Stimulated activated CD4-positive, alpha-beta T cell treated with anti-CD3 and anti-CD28 coated beads, Interleukin-15, amount 100 ng/mL, for 24 hours (primary cell): ENCODE measurements around the gene SH2D3C.

Experiments used
- DNase-seq: peaks from one replicate; pipeline ENCODE4 v3.0.0-alpha.2; 2020

SH2D3C gene

DNA sequence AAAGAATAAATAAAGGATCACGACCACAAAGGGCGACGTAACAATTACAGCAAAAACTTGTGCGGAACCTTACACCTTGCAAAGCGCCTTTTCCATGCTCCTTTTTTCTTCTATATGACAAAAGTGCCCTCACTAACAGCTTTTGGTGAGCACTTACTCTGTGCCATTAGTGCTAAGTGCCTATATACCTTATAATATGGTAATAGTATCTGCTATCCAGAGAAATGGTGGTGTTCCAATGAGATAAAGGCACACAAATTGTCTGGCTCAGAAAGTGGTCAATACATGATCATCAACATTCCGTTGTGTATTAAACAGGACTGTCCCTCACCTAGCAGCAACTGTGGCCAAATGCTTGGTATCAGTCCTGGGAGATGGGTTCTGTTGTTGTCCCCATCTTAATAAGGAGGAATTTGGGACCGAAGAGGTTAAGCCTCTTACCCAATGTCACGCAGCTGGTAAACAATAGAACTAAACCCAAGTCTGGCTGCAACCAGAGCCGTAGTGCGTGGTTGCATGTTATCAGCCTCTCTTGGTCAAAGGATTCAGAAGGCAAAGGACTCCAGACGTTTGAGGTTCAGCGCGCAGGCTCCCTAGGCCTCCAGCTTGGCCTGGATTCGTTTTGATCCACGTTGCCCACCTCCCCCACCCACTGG lies 42.8 kb downstream of the SH2D3C start:
- no peak for DNase-seq

DNA sequence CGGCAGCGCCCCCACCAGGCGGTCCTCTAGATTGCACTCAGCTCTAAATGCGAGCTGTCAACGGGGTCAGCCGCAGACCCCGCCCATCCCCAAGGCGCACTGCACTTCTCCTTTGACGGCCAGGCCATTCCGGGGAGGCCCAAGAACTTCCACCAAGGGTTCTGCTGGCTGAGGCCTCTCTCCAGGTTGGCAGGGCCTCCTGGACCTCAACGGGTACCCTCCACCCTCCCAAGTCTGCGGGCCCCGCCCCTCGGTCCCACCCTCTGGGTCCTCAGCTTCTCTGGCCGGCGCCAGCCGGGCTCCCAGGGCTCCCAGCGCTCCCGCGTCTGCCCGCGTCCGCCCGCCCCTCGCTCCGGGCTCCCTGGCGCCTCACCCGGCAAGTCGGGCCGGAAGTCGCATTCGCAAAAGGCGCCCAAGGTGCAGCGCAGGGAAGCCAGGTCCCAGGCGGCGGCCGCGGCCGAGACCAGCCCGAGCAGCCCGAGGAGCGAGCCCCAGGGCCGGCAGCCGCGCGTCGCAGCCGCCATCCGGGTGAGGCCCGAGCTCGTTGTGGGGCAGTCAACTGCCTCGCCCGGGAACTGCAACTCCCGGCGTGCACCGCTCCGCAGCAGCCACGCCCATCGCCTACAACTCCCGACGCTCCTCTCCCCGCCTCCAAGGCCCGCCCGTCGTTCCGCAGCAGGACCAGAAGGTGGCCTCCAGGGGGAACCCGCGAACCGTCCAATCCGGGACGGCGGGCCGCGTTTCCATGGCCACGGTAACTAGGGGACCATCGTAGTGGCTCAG lies 43.5 kb downstream of the SH2D3C start, which contains the start of gene TOR2A:
TSS of gene TOR2A (minus strand) at position 548 of the 783 bp plus-strand sequence. CDS start at position 524, 24 bp downstream.
- DNase-seq = peak; percentile 99

DNA sequence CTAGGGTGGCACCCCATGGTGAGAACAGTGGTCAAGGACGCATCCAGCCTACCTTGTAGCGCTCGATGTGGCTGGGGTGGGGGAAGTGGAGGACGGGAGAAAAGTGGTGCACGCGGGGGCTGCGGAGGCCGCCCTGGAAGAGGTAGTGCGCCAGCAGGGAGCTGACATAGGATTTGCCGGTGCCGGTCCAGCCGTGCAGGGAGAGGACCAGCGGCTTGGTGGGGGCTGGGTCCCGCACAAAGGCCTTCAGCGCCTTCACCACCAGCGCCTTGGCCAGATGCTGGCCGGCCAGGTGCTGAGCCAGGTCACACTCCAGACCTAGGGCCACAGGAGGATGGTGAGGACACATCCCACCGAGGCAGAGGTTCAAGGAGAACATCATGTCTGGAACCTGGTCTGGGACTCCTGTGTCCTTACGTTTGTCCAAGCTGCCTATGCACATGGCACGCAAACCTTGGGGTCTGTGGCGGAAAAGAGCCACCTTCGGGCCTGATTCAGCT lies 44.2 kb downstream of the SH2D3C start:
- no peak for DNase-seq

DNA sequence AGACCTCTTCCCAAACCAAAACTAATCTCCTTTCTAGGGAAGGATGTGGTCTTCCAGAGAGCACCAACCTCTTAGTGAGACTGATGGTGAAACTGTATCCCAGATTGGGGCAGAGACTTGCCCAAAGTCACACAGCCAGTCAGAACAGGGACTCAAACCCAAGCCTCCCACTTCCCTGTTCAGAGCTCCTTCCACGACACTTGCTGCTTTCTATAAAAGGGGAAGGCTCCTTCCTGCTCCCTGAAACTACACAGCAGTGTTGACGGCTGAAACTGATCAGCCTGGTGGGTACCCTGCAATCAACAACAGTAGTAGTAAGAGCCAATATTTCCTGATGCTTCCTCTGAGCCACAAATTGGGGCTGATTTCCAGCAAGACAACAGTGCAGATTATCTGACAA lies 44.9 kb downstream of the SH2D3C start:
- DNase-seq = no peak

DNA sequence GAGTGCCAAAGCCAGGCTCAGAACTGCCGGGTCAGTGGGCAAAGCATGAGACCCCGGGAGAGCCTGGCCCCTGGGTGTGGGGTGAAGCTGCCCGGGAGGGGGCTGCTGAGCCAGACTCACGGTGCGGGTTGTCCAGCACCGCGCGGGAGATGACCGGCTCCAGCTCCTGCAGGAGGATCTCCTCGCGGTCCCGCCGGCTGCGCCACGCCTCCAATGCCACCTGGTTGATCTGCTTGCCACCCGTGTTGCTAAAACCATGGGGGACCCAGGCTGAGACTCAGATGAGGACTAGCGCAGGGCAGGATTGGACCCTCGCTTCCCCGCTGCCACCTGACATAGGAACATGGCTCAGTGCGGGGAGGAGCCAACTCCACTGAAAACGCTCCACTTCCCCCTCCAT lies 46.0 kb downstream of the SH2D3C start:
- no peak for DNase-seq

DNA sequence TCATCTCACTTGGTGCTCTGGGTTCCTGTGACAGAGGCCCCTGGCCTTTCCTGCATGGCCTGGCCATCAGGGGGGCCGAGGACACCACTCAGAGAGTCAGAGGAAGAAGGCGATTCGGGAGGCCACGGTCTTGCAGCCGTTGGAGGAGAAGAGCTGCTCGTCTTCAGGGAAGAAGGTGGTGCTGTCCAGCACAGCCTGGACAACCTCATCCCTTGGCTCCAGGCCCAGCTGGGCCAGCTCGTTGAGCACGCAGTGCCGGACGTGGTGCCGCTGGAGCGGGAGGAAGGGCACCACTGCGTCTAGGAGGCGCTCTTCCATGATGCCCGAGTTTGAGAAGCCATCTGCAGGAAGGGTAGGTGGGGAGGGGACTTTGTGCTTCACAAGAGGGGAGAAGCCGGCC lies 46.5 kb downstream of the SH2D3C start:
- DNase-seq = no peak

DNA sequence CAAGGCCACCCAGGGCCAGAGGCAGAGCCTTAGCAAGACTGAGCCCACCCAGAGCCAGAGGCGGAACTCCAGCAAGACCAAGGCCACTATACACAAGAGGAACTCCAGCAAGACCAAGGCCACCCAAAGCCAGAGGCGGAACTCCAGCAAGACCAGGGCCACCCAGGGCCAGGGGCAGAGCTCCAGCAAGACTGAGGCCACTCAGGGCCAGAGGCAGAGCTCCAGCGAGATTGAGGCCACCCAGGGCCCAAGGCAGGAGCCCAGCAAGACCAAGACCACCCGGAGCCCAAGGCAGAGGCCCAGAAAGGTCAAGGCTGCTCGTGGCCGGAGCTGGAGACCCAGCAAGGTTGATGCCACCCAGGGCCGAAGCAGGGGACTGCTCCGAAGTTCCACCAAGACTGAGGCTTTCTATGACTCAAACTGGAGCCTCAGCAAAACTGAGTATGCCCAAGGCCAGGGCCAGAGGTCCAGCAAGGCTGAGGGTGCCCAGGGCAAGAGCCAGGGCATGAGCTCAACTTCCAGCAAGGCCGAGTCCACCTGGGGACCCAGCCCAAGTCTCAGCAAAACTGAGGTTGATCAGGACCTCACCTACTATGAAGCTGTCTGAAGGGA lies 47.6 kb downstream of the SH2D3C start:
- no peak for DNase-seq

DNA sequence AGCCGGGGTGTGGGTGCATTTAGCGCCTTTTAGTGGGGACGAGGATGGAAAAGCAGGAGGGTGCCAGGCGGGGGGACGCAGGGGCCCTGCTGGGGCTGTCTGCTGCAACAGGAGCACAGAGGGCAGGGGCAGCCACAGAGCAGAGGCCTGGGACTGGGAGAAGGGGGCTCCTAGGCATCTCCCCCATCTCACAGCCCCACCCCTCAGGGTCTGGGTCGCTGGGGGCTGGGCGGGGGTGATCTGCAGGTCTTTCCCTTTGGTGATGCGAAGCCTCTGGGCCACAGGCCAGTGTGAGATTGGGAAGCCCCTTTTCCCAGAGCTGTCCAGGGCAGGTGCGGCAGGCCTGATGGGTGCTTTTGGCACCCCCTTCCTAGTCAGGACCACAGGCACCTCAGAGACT lies 48.2 kb downstream of the SH2D3C start:
- DNase-seq = no peak

DNA sequence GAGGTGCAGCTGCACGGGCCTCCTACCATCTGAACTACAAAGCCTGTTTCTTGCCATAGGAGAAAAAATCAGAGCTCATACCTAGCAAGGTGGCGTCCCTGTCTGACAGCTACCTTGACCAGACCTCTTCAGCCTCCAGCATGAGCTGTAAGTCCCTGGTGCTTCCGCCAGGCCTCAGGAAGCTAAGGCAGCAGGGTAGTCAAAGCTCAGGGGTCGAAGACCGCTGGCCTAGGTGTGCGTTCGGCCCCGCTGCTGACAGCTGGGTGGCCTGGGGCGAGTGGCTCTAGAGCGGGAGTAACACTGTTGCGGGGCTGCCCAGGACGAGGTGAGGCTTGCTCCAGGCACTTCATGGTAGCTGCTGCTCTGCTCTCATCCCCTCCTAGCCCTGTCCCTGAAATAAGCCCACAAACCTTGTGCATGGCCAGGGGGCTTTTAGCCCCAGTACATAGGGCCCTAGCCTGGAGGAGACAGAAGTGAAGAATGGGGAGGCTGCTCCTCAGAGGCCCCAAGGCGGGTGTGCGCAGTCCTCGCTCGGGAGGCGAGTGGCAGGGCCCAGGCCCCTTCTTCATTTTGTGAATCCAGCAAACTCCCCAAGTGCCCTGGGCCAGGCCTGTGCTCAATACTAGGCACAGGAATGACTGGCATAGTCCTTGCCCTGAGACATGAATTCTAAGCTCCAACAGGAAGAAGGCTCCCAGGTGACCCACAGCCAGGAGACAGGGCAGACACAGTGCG lies 48.8 kb downstream of the SH2D3C start:
- DNase-seq = no peak

DNA sequence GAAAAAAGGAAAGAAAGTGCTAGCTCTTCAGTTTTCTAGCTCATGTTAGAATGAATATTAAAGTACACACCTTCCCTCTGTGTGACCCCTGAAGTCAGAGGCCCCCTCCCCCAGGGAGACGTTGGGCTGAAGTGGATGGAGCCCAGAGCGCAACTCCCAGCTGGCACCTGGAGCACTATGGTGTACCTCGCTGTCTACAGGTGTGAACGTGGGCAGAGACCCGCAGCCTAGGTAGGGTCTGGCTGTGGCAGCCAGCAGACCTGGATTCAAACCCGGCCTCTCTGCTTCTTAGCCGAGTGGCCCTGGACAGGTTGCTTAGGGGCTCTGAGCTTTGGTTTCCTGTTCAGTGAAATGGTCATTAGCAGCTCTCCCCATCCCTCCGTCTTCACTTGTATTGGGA lies 49.7 kb downstream of the SH2D3C start:
- DNase-seq = no peak

DNA sequence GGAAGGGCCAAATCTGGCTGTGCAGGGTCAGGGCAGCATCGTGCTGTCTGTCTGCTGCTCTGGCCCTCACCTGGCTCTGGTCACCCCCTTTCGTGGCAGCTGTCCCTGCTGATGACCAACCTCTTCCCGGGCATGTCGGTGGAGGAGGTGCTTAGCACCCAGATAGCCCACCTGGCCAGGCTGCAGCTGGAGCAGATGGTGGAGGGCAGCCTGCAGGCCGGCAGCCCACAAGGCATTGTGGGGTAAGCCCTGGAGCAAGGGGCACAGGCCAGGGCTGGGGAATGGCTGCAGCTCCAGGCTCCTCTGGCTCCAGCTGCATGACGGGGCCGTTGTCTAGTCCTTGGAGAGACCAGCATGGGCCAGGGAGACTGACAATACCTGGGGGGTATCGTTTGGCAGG lies 51.6 kb downstream of the SH2D3C start:
- no peak for DNase-seq

DNA sequence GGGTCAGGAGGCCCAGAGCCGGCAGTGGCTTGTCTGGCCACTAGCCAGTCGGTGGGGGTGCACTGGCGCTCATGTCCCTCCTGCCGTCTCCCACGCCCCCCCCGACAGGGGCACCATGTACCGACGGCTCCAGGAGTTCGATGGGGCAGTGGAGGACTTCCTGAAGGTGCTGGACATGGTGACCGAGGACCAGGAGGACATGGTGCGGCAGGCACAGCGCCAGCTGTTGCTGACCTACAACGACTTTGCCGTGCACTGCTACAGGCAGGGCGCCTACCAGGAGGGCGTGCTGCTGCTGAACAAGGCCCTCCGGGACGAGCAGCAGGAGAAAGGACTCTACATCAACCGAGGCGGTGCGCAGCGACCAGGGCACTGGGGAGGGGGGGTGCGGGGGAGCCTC lies 54.5 kb downstream of the SH2D3C start:
- DNase-seq = no peak

DNA sequence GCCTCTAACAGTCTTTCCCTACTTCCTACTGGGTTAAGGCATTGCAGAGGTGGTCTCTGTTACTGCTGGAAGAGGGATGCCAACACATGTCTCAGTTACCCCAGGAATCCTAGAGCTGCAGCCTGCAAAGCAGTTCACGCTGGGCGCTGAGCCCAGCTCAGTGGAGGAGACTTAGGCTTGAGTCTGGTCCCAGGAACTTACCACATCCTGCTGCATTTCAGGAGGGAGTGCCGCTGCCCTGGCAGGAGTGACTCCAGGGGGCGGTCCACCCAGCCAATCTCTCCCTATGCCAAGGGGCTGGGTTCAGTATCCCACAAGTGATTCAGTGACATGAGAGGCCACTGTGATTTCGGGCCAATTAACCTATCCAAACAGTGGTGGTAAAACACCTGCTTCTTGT lies 55.0 kb downstream of the SH2D3C start:
- no peak for DNase-seq

DNA sequence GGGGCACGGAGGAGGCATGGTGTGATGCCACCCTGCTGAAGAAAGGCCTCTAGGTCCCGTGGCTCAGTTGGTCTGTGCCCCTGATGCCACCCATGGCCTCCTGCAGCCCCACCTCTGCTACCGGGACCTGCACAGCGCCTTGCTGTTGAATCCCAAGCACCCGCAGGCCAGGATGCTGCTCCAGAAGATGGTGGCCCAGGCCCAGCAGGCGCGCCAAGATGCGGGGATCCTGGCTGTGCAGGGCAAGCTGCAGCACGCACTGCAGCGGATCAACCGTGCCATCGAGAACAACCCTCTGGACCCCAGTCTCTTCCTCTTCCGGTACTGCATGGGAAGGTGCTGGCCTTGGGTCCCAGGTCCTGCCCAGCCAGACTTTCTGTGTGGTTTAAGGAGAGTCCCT lies 55.5 kb downstream of the SH2D3C start:
- DNase-seq = no peak

DNA sequence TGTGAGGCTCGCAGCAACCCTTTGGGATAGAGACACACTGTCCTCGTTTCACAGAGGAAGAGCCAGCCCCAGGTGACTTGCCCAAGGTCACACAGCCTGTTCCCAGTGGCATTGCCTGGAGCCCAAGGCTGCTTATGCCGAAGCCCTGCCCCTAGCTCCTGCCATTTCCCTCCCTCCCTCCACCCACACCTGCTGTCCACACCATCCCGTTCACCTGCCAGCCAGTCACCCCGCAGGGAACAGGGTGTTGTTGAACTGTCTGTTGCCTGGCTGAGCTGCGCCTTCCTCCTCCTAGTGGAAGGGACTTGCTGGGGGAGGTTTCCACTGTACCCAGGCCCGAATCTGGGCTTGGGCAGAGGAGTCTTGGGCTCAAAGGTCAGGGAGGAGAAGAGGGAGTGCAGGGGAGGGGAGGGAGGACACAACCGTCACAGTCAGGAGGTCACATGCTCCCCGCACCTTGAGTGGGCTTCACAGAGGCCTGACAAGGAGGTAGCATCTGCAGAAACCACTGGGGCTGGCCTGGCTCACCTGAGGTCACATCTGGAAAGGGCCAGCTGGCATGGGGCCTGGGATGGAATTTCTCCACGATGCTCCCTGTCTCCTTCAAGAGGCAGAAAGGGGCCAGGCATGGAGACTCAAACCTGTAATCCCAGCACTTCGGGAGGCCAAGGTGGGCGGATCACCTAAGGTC lies 56.3 kb downstream of the SH2D3C start:
- DNase-seq = no peak

DNA sequence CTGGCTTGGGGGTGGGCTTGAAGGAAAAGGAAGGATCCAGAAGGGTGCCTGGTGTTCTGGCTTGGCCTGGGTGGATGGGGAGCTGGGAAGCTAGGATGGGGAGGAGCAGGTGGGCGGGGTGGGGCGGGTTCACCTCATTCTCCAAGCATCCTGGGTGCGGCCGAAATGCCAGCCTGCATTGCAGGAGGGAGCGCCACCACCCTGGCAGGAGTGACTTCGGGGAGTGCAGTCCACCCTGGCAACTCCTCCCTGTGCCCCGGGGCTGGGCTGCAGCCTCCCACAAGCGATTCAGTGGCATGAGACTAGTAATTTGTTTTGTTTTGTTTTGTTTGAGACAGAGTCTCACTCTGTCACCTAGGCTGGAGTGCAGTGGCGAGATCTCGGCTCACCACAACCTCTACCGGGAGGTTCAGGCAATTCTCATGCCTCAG lies 57.1 kb downstream of the SH2D3C start:
- no peak for DNase-seq

DNA sequence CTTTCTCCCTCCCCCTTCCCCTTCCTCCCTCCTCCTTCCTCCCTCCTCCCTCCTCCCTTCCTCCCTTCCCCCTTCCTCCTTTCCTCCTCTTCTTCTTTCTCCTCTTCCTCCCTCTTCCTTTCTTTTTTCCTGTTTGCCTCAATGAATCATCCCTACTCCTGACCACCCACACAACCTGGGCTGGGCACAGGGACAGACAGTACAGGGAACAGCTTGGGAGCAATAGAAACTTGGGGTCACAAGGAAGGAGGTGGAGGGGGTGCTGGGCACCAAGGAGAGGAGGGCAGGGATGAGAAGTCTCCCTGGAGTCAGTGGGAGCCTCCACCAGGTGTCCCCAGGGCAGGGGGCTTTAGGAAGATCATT lies 57.6 kb downstream of the SH2D3C start:
- DNase-seq = no peak

DNA sequence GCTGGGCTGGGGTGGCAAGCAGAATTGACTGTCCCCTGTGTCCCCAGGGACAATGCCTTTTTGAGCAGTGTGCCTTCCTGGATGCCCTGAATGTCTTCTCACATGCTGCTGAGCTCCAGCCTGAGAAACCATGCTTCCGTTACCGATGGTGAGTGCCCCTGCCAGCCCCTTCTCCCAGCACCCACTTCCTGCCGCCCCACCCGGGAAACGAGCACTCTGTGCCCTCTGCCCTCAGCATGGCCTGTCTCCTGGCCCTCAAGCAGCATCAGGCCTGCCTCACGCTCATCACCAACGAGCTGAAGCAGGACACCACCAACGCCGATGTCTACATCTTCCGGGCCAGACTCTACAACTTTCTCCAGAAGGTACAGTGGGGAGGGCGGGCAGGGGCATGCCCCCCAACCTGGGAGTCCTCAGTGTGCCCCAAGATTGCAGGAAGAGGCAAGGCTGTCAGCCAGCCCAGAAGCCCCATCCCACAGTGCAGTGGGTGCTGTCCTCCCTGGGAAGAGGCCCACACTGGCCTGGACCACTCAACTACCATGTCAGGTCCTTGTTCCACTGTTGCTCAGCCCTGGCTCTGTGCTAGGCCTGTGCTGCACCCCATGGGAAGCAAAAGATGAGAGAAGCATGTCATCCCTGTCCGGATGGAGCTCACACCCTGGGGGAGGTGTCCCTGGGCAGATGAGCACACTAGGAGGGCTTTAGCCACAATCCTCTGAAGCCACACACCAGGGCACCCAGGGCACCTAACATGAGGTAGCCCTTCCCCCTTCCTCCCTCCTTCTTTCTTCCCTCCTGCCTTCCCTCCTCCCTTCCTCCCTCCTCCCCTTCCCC lies 58.2 kb downstream of the SH2D3C start:
- DNase-seq = no peak

DNA sequence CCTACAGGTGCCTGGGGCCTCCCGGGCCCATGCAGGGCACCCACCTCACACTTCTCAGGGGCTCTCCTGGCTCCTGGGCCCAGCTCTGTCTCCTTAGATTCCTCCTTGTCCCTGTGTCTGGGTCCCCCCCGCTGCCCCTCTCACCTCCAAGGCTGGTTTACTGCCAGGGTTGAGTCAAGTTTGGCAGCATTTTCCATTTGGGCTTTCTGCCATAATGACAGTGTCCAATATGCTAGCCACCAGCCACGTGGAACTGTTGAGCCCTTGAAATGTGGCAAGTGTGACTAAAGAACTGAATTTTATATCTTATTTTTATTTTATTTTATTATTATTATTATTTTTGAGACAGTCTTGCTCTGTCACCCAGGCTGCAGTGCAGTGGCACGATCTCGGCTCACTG lies 60.7 kb downstream of the SH2D3C start:
- DNase-seq = no peak

DNA sequence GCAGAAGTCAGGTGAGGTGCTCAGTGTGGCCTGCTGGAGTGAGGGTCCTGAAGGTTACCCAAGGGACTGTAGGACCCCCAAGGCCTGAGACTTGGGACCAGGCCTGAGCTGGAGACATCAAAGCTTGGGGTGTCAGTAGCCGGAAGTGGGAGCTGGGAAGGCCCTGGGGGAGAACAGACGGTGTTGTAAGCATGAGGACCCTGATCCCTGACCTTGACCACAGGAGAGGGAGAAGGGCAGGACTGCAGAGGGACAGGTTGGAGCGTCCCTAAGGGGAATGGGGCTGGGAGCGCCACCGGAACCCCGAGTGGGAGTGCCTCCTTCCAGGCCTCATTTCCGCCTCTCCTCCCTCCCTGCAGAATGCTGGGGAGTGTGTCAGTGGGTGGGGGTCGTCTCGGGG lies 62.1 kb downstream of the SH2D3C start:
- no peak for DNase-seq

DNA sequence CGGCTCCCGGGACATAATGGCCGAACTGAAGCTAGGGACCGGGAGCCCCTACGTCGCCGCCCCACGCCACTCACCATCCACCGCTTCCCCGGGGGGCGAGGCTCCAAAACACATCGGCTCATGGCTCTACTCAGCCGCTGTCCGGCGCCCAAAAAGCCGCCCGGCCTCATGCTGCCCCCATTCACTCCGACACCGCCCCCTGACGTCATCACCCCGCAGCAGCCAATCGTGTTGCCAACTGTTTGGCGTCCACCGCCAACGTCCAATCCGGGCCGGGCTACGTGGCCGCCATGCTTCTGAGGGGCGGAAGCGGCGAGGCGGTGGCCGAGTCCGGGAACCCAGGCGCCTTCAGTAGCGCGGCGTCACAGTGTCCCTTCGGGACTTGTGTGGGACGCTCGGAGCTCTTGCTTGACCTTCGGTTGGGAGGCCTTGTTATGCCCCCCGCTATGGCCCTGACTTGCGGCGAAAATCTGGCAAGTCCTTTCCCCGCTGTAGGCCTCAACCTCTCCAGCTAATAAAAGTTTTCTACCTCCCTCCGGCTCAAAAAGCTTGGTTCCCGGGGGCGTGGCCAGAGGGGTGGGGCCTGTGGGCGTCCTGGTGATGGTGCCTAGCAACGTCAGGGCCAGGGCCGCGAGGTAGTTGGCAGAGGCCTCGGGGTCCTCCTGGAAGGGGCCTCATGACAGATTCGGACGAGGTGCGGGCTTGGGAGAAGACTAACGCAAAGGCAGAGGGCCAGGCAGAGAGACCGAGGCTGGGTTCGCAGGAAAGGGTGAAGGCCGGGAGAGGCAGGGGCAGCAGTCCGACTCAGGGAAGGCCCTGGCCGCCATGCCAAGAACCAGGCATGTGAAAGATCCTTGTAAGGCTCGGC lies 62.8 kb downstream of the SH2D3C start, which contains the start of the genes PTRH1 and TTC16:
TSS of gene PTRH1 (minus strand) at position 194 of the 868 bp plus-strand sequence. CDS start at position 170, 24 bp downstream.
TSS of gene TTC16 (plus strand) at position 610 of the 868 bp plus-strand sequence. CDS start at position 677, 67 bp downstream.
- DNase-seq = peak; percentile 99
